DMS53 treated with DMSO at 0.1 percent for 48 hours (cell line): ENCODE measurements around the gene AGO4.
"Not testable (repeated sequence)": the region's sequence is repeated elsewhere in the genome, so short reads cannot be mapped to it uniquely, and the experiment has no call there.

Experiments
- DNase-seq: peaks from one replicate; lab custom pipeline; 2025; ENCODE audit not compliant: unreplicated experiment; lab: John Stamatoyannopoulos, UW

The AGO4 gene

GRCh38 chr1:35863881-35864625 lies 56.2 kb downstream of the AGO4 start:
- no peak for DNase-seq

- no peak for DNase-seq
Observed at GRCh38 chr1:35864813-35865212, 57.0 kb downstream of the AGO4 start.

- no peak for DNase-seq
Observed at GRCh38 chr1:35866991-35867390, 59.2 kb downstream of the AGO4 start.

- DNase-seq: peak; percentile 74
Observed at GRCh38 chr1:35869245-35869950, 61.6 kb downstream of the AGO4 start.

- no peak for DNase-seq
Observed at GRCh38 chr1:35870651-35871309, 63.0 kb downstream of the AGO4 start.

GRCh38 chr1:35873243-35873750 lies 65.5 kb downstream of the AGO4 start:
- DNase-seq: no peak

- not testable (repeated sequence) for DNase-seq
Observed at GRCh38 chr1:35874115-35874514, 66.3 kb downstream of the AGO4 start.

- DNase-seq: no peak
Observed at GRCh38 chr1:35876988-35877387, 69.2 kb downstream of the AGO4 start.

- DNase-seq: no peak
Observed at GRCh38 chr1:35881850-35882273, 74.0 kb downstream of the AGO4 start.

GRCh38 chr1:35882586-35882944 lies 74.7 kb downstream of the AGO4 start:
- no peak for DNase-seq

- DNase-seq: peak; percentile 88
Observed at GRCh38 chr1:35882945-35883634, 75.3 kb downstream of the AGO4 start, which contains the start of gene AGO1. AGO1 (plus strand) TSS chr1:35883209; CDS start chr1:35883422, 213 bp downstream.

GRCh38 chr1:35883635-35884101 lies 75.9 kb downstream of the AGO4 start:
- DNase-seq: no peak

GRCh38 chr1:35884934-35885333 lies 77.1 kb downstream of the AGO4 start:
- DNase-seq: no peak

GRCh38 chr1:35885961-35886558 lies 78.2 kb downstream of the AGO4 start:
- no peak for DNase-seq

- DNase-seq: no peak
Observed at GRCh38 chr1:35886577-35887431, 79.0 kb downstream of the AGO4 start.

- no peak for DNase-seq
Observed at GRCh38 chr1:35887508-35887907, 79.7 kb downstream of the AGO4 start.

GRCh38 chr1:35888255-35888654 lies 80.4 kb downstream of the AGO4 start:
- DNase-seq: no peak

GRCh38 chr1:35888981-35889380 lies 81.2 kb downstream of the AGO4 start:
- not testable (repeated sequence) for DNase-seq

- DNase-seq: no peak
Observed at GRCh38 chr1:35893051-35893879, 85.4 kb downstream of the AGO4 start.
